Tibial nerve (tissue), 4 donors: ENCODE data around the gene MMP28.

Source experiments
- CTCF ChIP-seq, 5 experiments: fragments of 200-600 bp in 3 of 5; fragments of 450-650 bp in 2 of 5; sonication (generic) in 3 of 5; IDR thresholded peaks; one replicate each; pipeline ENCODE4 v1.5.1; 2016 to 2019; ENCODE audit warnings: antibody characterized with exemption in 5 of 5, mild to moderate bottlenecking in 3 of 5, moderate library complexity in 2 of 5
- EP300 ChIP-seq, 2 donors: sonication (generic); formaldehyde crosslinking; IDR thresholded peaks; one replicate each; pipeline ENCODE4 v1.6.1; 2017; ENCODE audit warnings: antibody characterized with exemption in 2 of 2, mild to moderate bottlenecking in 1 of 2
- POLR2A ChIP-seq, 2 donors: fragments of 450-650 bp; IDR thresholded peaks; one replicate each; pipeline ENCODE4 v1.6.1; 2017; ENCODE audit warnings: antibody characterized with exemption in 2 of 2, mild to moderate bottlenecking in 2 of 2, moderate library complexity in 2 of 2

GRCh38 chr17:35725058-35725457 lies 70.4 kb downstream of the MMP28 start:
- TF ChIP-seq CTCF (IDR thresholded peaks at IDR 0.05), result no peak
- TF ChIP-seq POLR2A (IDR thresholded peaks at IDR 0.05), result no peak
- TF ChIP-seq EP300 (IDR thresholded peaks at IDR 0.05), result no peak
